Kidney epithelial cell (primary cell): ENCODE data around the gene FIGNL2. TPM values are rescaled to one million over a fixed set of nuclear protein-coding genes. Genes with fewer than 3 reads are reported as not detected.

Experiments used
- DNase-seq: peaks from one replicate; pipeline ENCODE4 v3.0.0-alpha.2; 2010; ENCODE audit warnings: low read depth
- H3K27me3 ChIP-seq: 2 replicates; pipeline ENCODE4 v1.6.0; 2011; ENCODE audit warnings: low read length; ENCODE audit not compliant: control insufficient read depth, insufficient read depth
- H3K36me3 ChIP-seq: 2 replicates; pipeline ENCODE4 v1.5.1; 2011; ENCODE audit warnings: low read length; ENCODE audit not compliant: control insufficient read depth, insufficient read depth
- H3K4me3 ChIP-seq: 2 replicates; pipeline ENCODE4 v1.5.1; 2011; ENCODE audit warnings: low read depth, mild to moderate bottlenecking, control low read depth, low read length
- total RNA-seq: library from RNA; depleted of rRNA; stranded (reverse); fragments of >200 nt; gene quantifications from 2 replicates; pipeline ENCODE4 v1.2.3, GENCODE V29; 2015
- TF ChIP-seq, protein P1 (sequence below): IDR thresholded peaks from 2 replicates; pipeline ENCODE4 v1.5.1; 2011; ENCODE audit warnings: mild to moderate bottlenecking, moderate library complexity, low read length, control low read depth, inconsistent platforms; ENCODE audit not compliant: insufficient read depth, poor library complexity, severe bottlenecking

FIGNL2 gene
- total RNA-seq, 1 donor from 2014 or later, result 2.6 TPM

DNA sequence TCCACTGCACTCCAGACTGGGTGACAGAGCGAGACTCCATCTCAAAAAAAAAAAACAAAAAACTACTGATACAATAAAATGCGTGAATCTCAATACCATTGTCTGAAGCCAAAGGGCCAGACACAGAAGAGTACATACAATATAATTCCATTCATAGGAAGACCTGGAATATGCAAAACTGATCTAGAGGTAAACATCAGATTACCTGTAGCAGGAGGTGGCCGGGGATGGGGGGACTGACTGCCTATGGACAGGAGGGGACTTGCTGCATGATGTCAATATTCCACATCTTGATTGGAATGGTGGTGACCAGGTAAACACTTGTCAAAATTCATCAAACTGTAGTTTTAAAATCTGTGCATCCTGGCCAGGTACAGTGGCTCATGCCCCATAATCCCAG, 12.5 kb upstream of the FIGNL2 start:
- no peak for DNase-seq
- H3K27me3 ChIP-seq, result no peaks in the 10 kb centered on the region

DNA sequence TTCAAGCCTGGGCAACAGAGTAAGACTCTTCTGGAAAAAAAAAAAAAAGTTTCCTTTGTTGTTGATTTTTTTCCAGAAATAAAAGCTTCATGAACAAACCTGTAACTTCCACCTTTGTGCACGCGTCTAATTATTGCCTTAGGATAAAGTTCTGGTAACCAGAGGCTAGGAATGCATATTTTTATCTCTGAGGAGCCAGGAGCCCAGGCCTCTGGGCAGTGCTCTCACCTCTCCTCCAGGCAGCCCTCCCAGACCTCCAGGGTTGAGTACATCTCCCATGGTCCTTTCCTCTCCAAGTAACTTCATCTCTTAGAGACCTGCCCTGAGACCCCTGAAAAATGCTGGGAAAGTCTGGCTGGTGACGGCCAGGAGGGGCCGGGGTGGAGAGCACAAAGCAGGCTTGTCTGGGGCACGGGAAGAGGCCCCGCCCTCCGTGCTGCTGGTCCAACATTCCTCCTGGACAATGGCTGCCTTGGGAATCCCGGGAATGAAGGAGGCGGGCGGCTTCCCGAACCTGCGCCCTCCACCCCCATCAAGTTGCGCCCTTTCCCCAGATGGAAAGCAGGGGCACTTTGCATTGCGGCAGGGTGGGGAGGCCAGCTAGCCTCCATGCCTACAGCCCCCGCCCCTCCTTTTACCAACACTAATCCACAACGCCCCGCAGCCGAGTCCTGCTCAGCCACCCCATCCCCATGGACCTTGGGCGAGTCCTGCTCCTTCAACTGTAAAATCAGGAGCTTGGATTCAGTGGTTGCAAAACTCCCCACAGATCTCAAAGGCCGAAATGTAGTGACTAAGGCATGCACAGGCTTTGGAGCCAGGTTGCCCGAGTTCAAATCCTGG, 7.3 kb upstream of the FIGNL2 start:
- Histone ChIP-seq H3K4me3 (peak overlapping the region; percentile 24), H3K36me3 (no peaks in the 10 kb centered on the region), H3K27me3 (no peaks in the 10 kb centered on the region)
- TF ChIP-seq, protein P1, sequence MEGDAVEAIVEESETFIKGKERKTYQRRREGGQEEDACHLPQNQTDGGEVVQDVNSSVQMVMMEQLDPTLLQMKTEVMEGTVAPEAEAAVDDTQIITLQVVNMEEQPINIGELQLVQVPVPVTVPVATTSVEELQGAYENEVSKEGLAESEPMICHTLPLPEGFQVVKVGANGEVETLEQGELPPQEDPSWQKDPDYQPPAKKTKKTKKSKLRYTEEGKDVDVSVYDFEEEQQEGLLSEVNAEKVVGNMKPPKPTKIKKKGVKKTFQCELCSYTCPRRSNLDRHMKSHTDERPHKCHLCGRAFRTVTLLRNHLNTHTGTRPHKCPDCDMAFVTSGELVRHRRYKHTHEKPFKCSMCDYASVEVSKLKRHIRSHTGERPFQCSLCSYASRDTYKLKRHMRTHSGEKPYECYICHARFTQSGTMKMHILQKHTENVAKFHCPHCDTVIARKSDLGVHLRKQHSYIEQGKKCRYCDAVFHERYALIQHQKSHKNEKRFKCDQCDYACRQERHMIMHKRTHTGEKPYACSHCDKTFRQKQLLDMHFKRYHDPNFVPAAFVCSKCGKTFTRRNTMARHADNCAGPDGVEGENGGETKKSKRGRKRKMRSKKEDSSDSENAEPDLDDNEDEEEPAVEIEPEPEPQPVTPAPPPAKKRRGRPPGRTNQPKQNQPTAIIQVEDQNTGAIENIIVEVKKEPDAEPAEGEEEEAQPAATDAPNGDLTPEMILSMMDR, result no peak
- no peak for DNase-seq

More for the DNA sequence above, 12.5 kb upstream of the FIGNL2 start:
- TF ChIP-seq, protein P1, result no peak
- no peak overlapping the region for H3K4me3 ChIP-seq
- no peaks in the 10 kb centered on the region for H3K36me3 ChIP-seq

DNA sequence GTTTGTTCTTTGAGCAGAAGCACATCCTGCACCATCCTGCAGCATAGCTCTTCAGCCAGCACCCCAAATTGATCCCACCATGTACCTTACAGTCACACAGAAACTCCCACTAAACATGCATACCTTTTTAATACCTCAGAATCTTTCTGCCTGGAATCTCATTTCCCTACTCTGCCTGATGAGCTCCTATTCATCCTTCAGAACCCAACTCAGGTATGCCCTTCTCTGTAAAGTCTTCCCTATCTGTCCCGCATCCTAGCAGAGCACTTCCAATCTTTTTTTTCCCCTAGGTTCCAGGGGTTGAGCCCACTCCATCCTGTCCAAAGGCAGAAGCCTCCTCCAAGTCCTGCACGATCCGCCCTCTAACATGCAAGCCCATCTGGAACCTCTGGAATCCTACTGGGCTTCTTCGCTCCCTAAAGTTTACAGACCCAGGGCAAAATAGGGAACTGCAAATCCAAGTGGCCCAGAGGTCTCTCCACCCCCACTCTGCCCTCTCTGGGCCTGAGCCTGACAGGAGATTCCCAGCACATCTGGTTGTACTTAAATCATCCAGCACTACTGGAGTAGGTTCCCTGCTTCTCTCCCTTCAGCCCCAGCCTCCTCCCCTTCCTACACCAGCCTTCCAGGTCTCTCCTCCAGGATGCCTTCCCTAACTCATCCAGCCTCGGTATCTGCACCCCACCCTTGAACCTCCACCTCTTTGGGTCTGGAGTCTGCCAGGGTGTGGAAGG, 4.1 kb upstream of the FIGNL2 start:
- H3K4me3 ChIP-seq, result no peak overlapping the region
- H3K36me3 ChIP-seq, result no peaks in the 10 kb centered on the region
- TF ChIP-seq, protein P1, result no peak
- no peaks in the 10 kb centered on the region for H3K27me3 ChIP-seq
- DNase-seq, result no peak

DNA sequence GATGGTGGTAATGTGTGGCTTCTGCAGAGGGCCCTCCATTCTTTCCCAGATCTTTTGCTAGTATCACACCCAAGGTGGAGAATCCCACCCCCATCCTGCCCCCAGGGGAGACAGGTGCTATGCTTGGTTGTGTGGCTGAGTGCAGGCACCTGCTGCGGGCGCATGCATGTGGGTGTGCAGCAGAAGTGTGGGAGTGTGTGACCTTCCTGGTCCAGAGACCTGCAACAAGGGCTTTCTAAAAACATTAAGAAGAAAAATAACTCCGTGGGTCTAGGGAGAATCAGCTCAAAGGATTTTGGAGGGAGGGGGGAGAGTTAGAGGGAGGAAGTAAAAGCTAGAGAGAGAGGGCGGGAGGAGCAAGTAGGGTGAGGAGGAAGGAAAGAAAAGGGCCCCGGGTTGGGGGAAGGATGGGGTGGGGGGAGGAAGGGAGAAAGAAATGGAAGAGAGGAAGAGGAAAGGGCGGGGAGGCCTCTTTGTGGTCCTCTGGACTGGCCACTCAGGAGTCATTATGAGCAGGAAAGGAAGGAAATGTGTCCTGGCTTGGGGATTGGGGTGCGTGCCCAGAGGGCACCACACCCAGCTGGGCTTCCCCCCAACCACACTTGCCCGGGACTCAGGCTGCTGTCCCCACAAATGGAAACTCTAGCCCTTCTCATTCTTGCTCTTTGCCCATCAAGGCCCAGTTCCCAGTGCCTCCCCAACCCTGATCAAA, 3.1 kb upstream of the FIGNL2 start:
- H3K4me3 ChIP-seq, result no peak overlapping the region
- no peaks in the 10 kb centered on the region for H3K27me3 ChIP-seq
- TF ChIP-seq, protein P1, result no peak
- H3K36me3 ChIP-seq, result no peaks in the 10 kb centered on the region
- no peak for DNase-seq

DNA sequence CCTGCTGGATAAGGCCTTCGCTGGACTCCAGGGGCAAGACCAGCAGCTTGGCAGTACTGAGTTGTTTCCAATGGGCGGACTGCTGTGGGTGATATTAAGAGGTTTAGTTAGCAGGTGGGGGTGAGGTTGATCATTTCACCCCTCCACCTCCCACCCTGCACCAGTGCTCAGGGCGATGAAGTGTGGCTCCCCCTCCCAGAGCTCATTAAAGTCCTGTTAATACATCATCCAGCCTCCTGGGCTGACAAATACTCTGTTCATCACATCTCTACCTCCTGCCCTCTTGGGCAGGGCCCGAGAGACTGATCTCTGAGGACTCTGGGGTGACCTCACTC, 2.4 kb upstream of the FIGNL2 start:
- H3K36me3 ChIP-seq, result no peaks in the 10 kb centered on the region
- TF ChIP-seq, protein P1, result no peak
- DNase-seq, result no peak
- no peak overlapping the region for H3K4me3 ChIP-seq
- H3K27me3 ChIP-seq, result no peaks in the 10 kb centered on the region
